Dedifferentiated amniotic fluid mesenchymal stem cell (primary cell): ENCODE measurements around the gene CYSRT1.

ENCODE experiments used
- DNase-seq: peaks from one replicate; pipeline ENCODE4 v3.0.0-alpha.2; 2016; ENCODE audit errors: extremely low spot score

Gene CYSRT1

GRCh38 chr9:137212520-137212919 lies 12.5 kb upstream of the CYSRT1 start:
- DNase-seq, result no peak

- DNase-seq, result no peak
These were observed 11.6 kb upstream of the CYSRT1 start for GRCh38 chr9:137213160-137214060.

GRCh38 chr9:137214620-137215019 lies 10.4 kb upstream of the CYSRT1 start:
- no peak for DNase-seq

GRCh38 chr9:137215196-137215986 lies 9.6 kb upstream of the CYSRT1 start:
- no peak for DNase-seq

- no peak for DNase-seq
These were observed 8.6 kb upstream of the CYSRT1 start for GRCh38 chr9:137216188-137216965.

GRCh38 chr9:137217276-137218211 lies 7.4 kb upstream of the CYSRT1 start:
- DNase-seq, result no peak

GRCh38 chr9:137218212-137218753 lies 6.7 kb upstream of the CYSRT1 start:
- no peak for DNase-seq

- DNase-seq, result no peak
These were observed 6.2 kb upstream of the CYSRT1 start for GRCh38 chr9:137218754-137219271.

- no peak for DNase-seq
These were observed 5.1 kb upstream of the CYSRT1 start for GRCh38 chr9:137219757-137220316.

- DNase-seq, result no peak
These were observed 4.5 kb upstream of the CYSRT1 start for GRCh38 chr9:137220317-137221094.

GRCh38 chr9:137221095-137221505 lies 3.9 kb upstream of the CYSRT1 start:
- DNase-seq, result no peak

- no peak for DNase-seq
These were observed 3.4 kb upstream of the CYSRT1 start for GRCh38 chr9:137221506-137222111.

- no peak for DNase-seq
These were observed 2.5 kb upstream of the CYSRT1 start, which contains the start of gene RNF208 for GRCh38 chr9:137222190-137223077. Gene RNF208 (minus strand): TSS chr9:137222240. CDS start chr9:137221212, 1,028 bp downstream.

- peak; percentile 99 for DNase-seq
These were observed 1.6 kb upstream of the CYSRT1 start for GRCh38 chr9:137223078-137223970.

- DNase-seq, result no peak
These were observed 841 bp downstream of the CYSRT1 start for GRCh38 chr9:137225699-137226331.
